ENCODE measurements around the gene INPP4B. TPM values are rescaled to one million over a fixed set of nuclear protein-coding genes. Genes with fewer than 3 reads are reported as not detected.
"Not testable (repeated sequence)": the region's sequence is repeated elsewhere in the genome, so short reads cannot be mapped to it uniquely, and the experiment has no call there.

The INPP4B gene
- total RNA-seq, 1 donor from 2014 or later: 78.7 TPM

- DNase-seq (ENCODE audit: low spot score): no peak
Observed at GRCh38 chr4:142091691-142092182, 754.4 kb downstream of the INPP4B start.

- peak; percentile 14 for DNase-seq (ENCODE audit: low spot score)
Observed at GRCh38 chr4:142091085-142091513, 755.0 kb downstream of the INPP4B start.

GRCh38 chr4:142088906-142089305 is 757.2 kb downstream of the INPP4B start:
- peak; percentile 56 for DNase-seq (ENCODE audit: low spot score)

- DNase-seq (ENCODE audit: low spot score): no peak
Observed at GRCh38 chr4:142085513-142086292, 760.4 kb downstream of the INPP4B start.

- DNase-seq (ENCODE audit: low spot score): no peak
Observed at GRCh38 chr4:142083264-142083663, 762.8 kb downstream of the INPP4B start.

- DNase-seq (ENCODE audit: low spot score): peak; percentile 33
Observed at GRCh38 chr4:142081025-142081424, 765.1 kb downstream of the INPP4B start.

GRCh38 chr4:142079959-142080358 is 766.1 kb downstream of the INPP4B start:
- no peak for DNase-seq (ENCODE audit: low spot score)

- no peak for DNase-seq (ENCODE audit: low spot score)
Observed at GRCh38 chr4:142077048-142077447, 769.1 kb downstream of the INPP4B start.

GRCh38 chr4:142068304-142068703 is 777.8 kb downstream of the INPP4B start:
- DNase-seq (ENCODE audit: low spot score): not testable (repeated sequence)

GRCh38 chr4:142066562-142066961 is 779.5 kb downstream of the INPP4B start:
- not testable (repeated sequence) for DNase-seq (ENCODE audit: low spot score)

GRCh38 chr4:142065086-142065647 is 780.9 kb downstream of the INPP4B start:
- DNase-seq (ENCODE audit: low spot score): no peak

GRCh38 chr4:142064181-142064580 is 781.9 kb downstream of the INPP4B start:
- no peak for DNase-seq (ENCODE audit: low spot score)

- no peak for DNase-seq (ENCODE audit: low spot score)
Observed at GRCh38 chr4:142045996-142046395, 800.1 kb downstream of the INPP4B start.

- no peak for DNase-seq (ENCODE audit: low spot score)
Observed at GRCh38 chr4:142044271-142044670, 801.8 kb downstream of the INPP4B start.

- DNase-seq (ENCODE audit: low spot score): no peak
Observed at GRCh38 chr4:142043509-142043908, 802.6 kb downstream of the INPP4B start.

- no peak for DNase-seq (ENCODE audit: low spot score)
Observed at GRCh38 chr4:142041788-142042187, 804.3 kb downstream of the INPP4B start.

GRCh38 chr4:142040043-142040442 is 806.1 kb downstream of the INPP4B start:
- no peak for DNase-seq (ENCODE audit: low spot score)

- DNase-seq (ENCODE audit: low spot score): no peak
Observed at GRCh38 chr4:142036795-142037583, 809.1 kb downstream of the INPP4B start.

GRCh38 chr4:142035566-142035965 is 810.5 kb downstream of the INPP4B start:
- no peak for DNase-seq (ENCODE audit: low spot score)

GRCh38 chr4:142034101-142034500 is 812.0 kb downstream of the INPP4B start:
- no peak for DNase-seq (ENCODE audit: low spot score)

GRCh38 chr4:142030010-142030409 is 816.1 kb downstream of the INPP4B start:
- DNase-seq (ENCODE audit: low spot score): no peak

GRCh38 chr4:142021761-142022160 is 824.3 kb downstream of the INPP4B start:
- DNase-seq (ENCODE audit: low spot score): no peak

Measured in umbilical cord (tissue), 2 donors.